ENCODE results near the gene USP37.

- TF ChIP-seq CTCF (IDR thresholded peaks at IDR 0.05) (no peak), POLR2A (IDR thresholded peaks at IDR 0.05) (no peak)
Observed at GRCh38 chr2:218482651-218483050, 85.5 kb downstream of the USP37 start.

Measured in heart left ventricle (tissue), 13 donors.